Heart left ventricle (tissue), 13 donors: Measurements from ENCODE around the gene VAC14.

Experiments
- POLR2A ChIP-seq, 2 donors: fragments of 450-650 bp; IDR thresholded peaks; one replicate each; pipeline ENCODE4 v1.6.1; 2017; ENCODE audit warnings: antibody characterized with exemption in 2 of 2, mild to moderate bottlenecking in 2 of 2, moderate library complexity in 2 of 2
- TF ChIP-seq, protein P1 (sequence below), 12 donors: fragments of 200-600 bp; sonication (generic) in 4 of 12; IDR thresholded peaks; one replicate each; pipeline versions ENCODE4 v1.5.0 to v1.8.0; 2018 to 2022; ENCODE audit warnings: antibody characterized with exemption in 12 of 12, mild to moderate bottlenecking in 5 of 12
- donor health status: ischemic (EF 13 %, LVEDD 7.1; RV severe dilation, severe dysfunction).
- donor health status: DM: no; HTN: yes; CAD: no.
- donor health status: DM: no; HTN: no; CAD: no.
- donor health status: ischemic (EF 25% LVEDD 6.9; RV normal size, moderate dysfunction).
- donor health status: ischemic (EF 25% LVEDD 5.7; RV mildly dilated, moderate dysfunction).
- donor health status: ischemic (EF 35%, LVEDD 5.7; RV mildly dilated, moderate dysfunction).
- donor health status: nonischemic (EF 11% LVEDD 7.7; RV severe dilation, severe dysfunction).
- donor health status: DM: yes; HTN: yes; CAD: no.
- donor health status: PGD.
- donor health status: ischemic (EF 29% LVEDD 5.4; RV normal size, mild dysfunction).
- donor health status: nonischemic (EF 23%, LVEDD 6.1; RV moderate dilation, normal function).

DNA sequence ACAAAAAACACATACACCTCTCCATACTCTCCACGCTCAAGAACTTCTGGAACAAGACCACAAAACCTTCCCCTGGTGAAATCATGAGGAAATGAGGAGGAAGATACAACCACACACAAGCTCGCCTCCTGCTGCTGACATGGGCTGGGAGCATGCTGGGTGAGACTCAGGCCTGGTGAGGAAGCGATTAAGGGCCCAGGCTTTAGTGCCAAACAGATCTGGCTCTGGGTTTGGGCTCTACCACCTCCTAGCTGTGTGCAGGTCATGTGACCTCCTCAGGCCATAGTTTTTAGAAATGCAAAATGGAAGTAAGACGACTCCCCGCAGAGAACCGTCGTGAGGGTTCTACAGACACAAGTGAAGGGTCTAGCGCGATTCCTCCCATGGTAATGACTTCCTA lies 41.3 kb downstream of the VAC14 start:
- TF ChIP-seq, protein P1, sequence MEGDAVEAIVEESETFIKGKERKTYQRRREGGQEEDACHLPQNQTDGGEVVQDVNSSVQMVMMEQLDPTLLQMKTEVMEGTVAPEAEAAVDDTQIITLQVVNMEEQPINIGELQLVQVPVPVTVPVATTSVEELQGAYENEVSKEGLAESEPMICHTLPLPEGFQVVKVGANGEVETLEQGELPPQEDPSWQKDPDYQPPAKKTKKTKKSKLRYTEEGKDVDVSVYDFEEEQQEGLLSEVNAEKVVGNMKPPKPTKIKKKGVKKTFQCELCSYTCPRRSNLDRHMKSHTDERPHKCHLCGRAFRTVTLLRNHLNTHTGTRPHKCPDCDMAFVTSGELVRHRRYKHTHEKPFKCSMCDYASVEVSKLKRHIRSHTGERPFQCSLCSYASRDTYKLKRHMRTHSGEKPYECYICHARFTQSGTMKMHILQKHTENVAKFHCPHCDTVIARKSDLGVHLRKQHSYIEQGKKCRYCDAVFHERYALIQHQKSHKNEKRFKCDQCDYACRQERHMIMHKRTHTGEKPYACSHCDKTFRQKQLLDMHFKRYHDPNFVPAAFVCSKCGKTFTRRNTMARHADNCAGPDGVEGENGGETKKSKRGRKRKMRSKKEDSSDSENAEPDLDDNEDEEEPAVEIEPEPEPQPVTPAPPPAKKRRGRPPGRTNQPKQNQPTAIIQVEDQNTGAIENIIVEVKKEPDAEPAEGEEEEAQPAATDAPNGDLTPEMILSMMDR (IDR thresholded peaks at IDR 0.05): no peak
- TF ChIP-seq POLR2A (IDR thresholded peaks at IDR 0.05): no peak
